GM12892 (cell line): Measurements from ENCODE around the gene HTR5A. TPM values are rescaled to one million over a fixed set of nuclear protein-coding genes. Genes with fewer than 3 reads are reported as not detected.
"Not testable (repeated sequence)": the region's sequence is repeated elsewhere in the genome, so short reads cannot be mapped to it uniquely, and the experiment has no call there.

Source experiments
- DNase-seq: peaks from one replicate; pipeline ENCODE4 v3.0.0; 2011; ENCODE audit not compliant: insufficient read length
- FAIRE-seq: peaks from 2 replicates; lab custom pipeline; 2011; peaks lifted over from hg19 to GRCh38; lab: Jason Lieb, UNC
- POLR2A ChIP-seq: IDR thresholded peaks from 2 replicates; pipeline ENCODE4 v1.6.1; 2011; ENCODE audit warnings: low read depth, low read length, control low read depth
- POLR2AphosphoS5 ChIP-seq: IDR thresholded peaks from 2 replicates; pipeline ENCODE4 v1.6.1; 2011; ENCODE audit warnings: low read depth, low read length, control low read depth
- TAF1 ChIP-seq: IDR thresholded peaks from 2 replicates; pipeline ENCODE4 v1.6.1; 2011; ENCODE audit warnings: low read depth, mild to moderate bottlenecking, control low read depth, low read length, borderline replicate concordance
- polyA plus RNA-seq: library from polyadenylated mRNA; unstranded; fragments of >200 nt; gene quantifications from one replicate; pipeline ENCODE4 v1.2.1, GENCODE V29; 2012; ENCODE audit warnings: missing spikeins, inconsistent platforms; ENCODE audit not compliant: missing spikeins

HTR5A gene
- not detected for polyA plus RNA-seq

GRCh38 chr7:155069992-155070751 lies at the start of gene HTR5A:
Gene HTR5A, plus strand, starts transcription at chr7:155070324. Its CDS starts 576 bp downstream, at chr7:155070900.
- TF ChIP-seq TAF1 (no peak), POLR2AphosphoS5 (no peak), POLR2A (no peak)
- DNase-seq (peak; percentile 84), FAIRE-seq (peak; percentile 58)

GRCh38 chr7:155020996-155021395 lies 49.1 kb upstream of the HTR5A start:
- TF ChIP-seq POLR2A (no peak), POLR2AphosphoS5 (no peak), TAF1 (no peak)
- no peak for FAIRE-seq
- DNase-seq = no peak

- TF ChIP-seq POLR2AphosphoS5 (no peak), TAF1 (no peak), POLR2A (no peak)
- DNase-seq (no peak), FAIRE-seq (no peak)
Measured at GRCh38 chr7:155021699-155022145, 48.4 kb upstream of the HTR5A start.

GRCh38 chr7:155027879-155028278 lies 42.2 kb upstream of the HTR5A start:
- FAIRE-seq (no peak), DNase-seq (no peak)
- TF ChIP-seq POLR2A (no peak), TAF1 (no peak), POLR2AphosphoS5 (no peak)

- TF ChIP-seq TAF1 (no peak), POLR2AphosphoS5 (no peak), POLR2A (no peak)
- DNase-seq (no peak), FAIRE-seq (no peak)
Measured at GRCh38 chr7:155032978-155033377, 37.1 kb upstream of the HTR5A start.

GRCh38 chr7:155034495-155034894 lies 35.6 kb upstream of the HTR5A start:
- DNase-seq, FAIRE-seq: not testable (repeated sequence)

- DNase-seq (no peak), FAIRE-seq (no peak)
- TF ChIP-seq TAF1 = no peak
- no peak for TF ChIP-seq POLR2AphosphoS5
- no peak for TF ChIP-seq POLR2A
Measured at GRCh38 chr7:155038335-155038734, 31.8 kb upstream of the HTR5A start.

- TF ChIP-seq POLR2A (no peak), POLR2AphosphoS5 (no peak), TAF1 (no peak)
- DNase-seq = no peak
- no peak for FAIRE-seq
Measured at GRCh38 chr7:155043756-155044155, 26.4 kb upstream of the HTR5A start.

- FAIRE-seq (no peak), DNase-seq (no peak)
- TF ChIP-seq TAF1 (no peak), POLR2A (no peak), POLR2AphosphoS5 (no peak)
Measured at GRCh38 chr7:155048006-155048405, 22.1 kb upstream of the HTR5A start.

GRCh38 chr7:155051355-155051754 lies 18.8 kb upstream of the HTR5A start:
- no peak for DNase-seq
- TF ChIP-seq TAF1 (no peak), POLR2AphosphoS5 (no peak), POLR2A (no peak)
- no peak for FAIRE-seq

GRCh38 chr7:155053002-155053401 lies 17.1 kb upstream of the HTR5A start:
- no peak for TF ChIP-seq POLR2AphosphoS5
- no peak for TF ChIP-seq POLR2A
- TF ChIP-seq TAF1 = no peak
- FAIRE-seq = no peak
- DNase-seq = no peak

GRCh38 chr7:155054761-155055160 lies 15.4 kb upstream of the HTR5A start:
- FAIRE-seq (no peak), DNase-seq (no peak)
- TF ChIP-seq TAF1 (no peak), POLR2A (no peak), POLR2AphosphoS5 (no peak)

- TF ChIP-seq TAF1 (no peak), POLR2A (no peak), POLR2AphosphoS5 (no peak)
- FAIRE-seq = no peak
- no peak for DNase-seq
Measured at GRCh38 chr7:155057076-155057475, 13.0 kb upstream of the HTR5A start.
